ENCODE data around the gene KIF2C. TPM values are rescaled to one million over a fixed set of nuclear protein-coding genes. Genes with fewer than 3 reads are reported as not detected.

KIF2C gene
- polyA plus RNA-seq, 1 experiment = 14.3 TPM

- Histone ChIP-seq H3K9me3 (ENCODE audit: control insufficient read depth, insufficient read depth, low read length) (no peaks in the 10 kb centered on the region; the same call in 1 of the 2 replicates), H3K27me3 (ENCODE audit: control insufficient read depth, insufficient read depth, low read length) (no peaks in the 10 kb centered on the region), H3K27ac (ENCODE audit: low read depth, low read length) (peak within 1 kb of the TSS; percentile 100), H3K4me3 (ENCODE audit: low read depth, low read length) (peak within 1 kb of the TSS; percentile 63)
- ChIA-PET POLR2A (interaction anchor here (0.6 to 4.1 kb wide), 3 partner anchors 13 to 699 kb away, joined by 3 to 103 read pairs (median 7); no protein-coding TSS in a partner anchor), CTCF (interaction anchor here (1.3 kb wide), 1 partner anchor 13 kb away, joined by 4 read pairs; no protein-coding TSS in a partner anchor)
- no peak for TF ChIP-seq CTCF (IDR thresholded peaks at IDR 0.05; ENCODE audit: low read depth, low read length)
- DNase-seq (ENCODE audit: low read depth, low spot score) = no peak
Observed at GRCh38 chr1:44806704-44807363, 67.2 kb downstream of the KIF2C start, which contains the start of gene DYNLT4. DYNLT4 (minus strand) TSS chr1:44807351; CDS start chr1:44806668, 683 bp downstream.

- DNase-seq (ENCODE audit: low read depth, low spot score) = peak; percentile 98
Observed at GRCh38 chr1:44807364-44808062, 67.9 kb downstream of the KIF2C start.

GRCh38 chr1:44808063-44808937 is 68.7 kb downstream of the KIF2C start, which contains the start of gene BTBD19:
BTBD19 (plus strand) TSS chr1:44808523; CDS start chr1:44808821, 298 bp downstream.
- ChIA-PET CTCF (interaction anchor here (0.6 to 2.2 kb wide), 7 partner anchors 8 to 77 kb away, joined by 3 to 20 read pairs (median 5); partner anchors contain the start of genes PLK3 and RNU5D-1), POLR2A (interaction anchor here (0.5 to 4.1 kb wide), 12 partner anchors 8 to 1962 kb away, joined by 3 to 103 read pairs (median 4); partner anchors contain the start of genes HECTD3, PLK3, PRDX1 and PTCH2)
- no peaks in the 10 kb centered on the region for H3K27me3 ChIP-seq (ENCODE audit: control insufficient read depth, insufficient read depth, low read length)
- no peak for TF ChIP-seq CTCF (IDR thresholded peaks at IDR 0.05; ENCODE audit: low read depth, low read length)
- H3K4me3 ChIP-seq (ENCODE audit: low read depth, low read length) = peak within 1 kb of the TSS; percentile 63
- peak within 1 kb of the TSS; percentile 100 for H3K27ac ChIP-seq (ENCODE audit: low read depth, low read length)
- no peaks in the 10 kb centered on the region; the same call in 1 of the 2 replicates for H3K9me3 ChIP-seq (ENCODE audit: control insufficient read depth, insufficient read depth, low read length)
- peak; percentile 80 for DNase-seq (ENCODE audit: low read depth, low spot score)

More at GRCh38 chr1:44807364-44808062, 67.9 kb downstream of the KIF2C start:
- POLR2A ChIA-PET = interaction anchor here (0.6 to 4.1 kb wide), 11 partner anchors 7 to 1961 kb away, joined by 3 to 103 read pairs (median 3); partner anchors contain the start of genes HECTD3, PLK3, PRDX1 and PTCH2
- TF ChIP-seq CTCF (IDR thresholded peaks at IDR 0.05; ENCODE audit: low read depth, low read length) = no peak
- no peaks in the 10 kb centered on the region for H3K27me3 ChIP-seq (ENCODE audit: control insufficient read depth, insufficient read depth, low read length)
- no peaks in the 10 kb centered on the region; the same call in 1 of the 2 replicates for H3K9me3 ChIP-seq (ENCODE audit: control insufficient read depth, insufficient read depth, low read length)
- peak overlapping the region; percentile 100 for H3K27ac ChIP-seq (ENCODE audit: low read depth, low read length)
- H3K4me3 ChIP-seq (ENCODE audit: low read depth, low read length) = peak overlapping the region; percentile 63
- CTCF ChIA-PET = interaction anchor here (1.2 to 1.6 kb wide), 4 partner anchors 9 to 76 kb away, joined by 4 to 8 read pairs (median 4); partner anchors contain the start of gene RNU5D-1

- no peak for DNase-seq (ENCODE audit: low read depth, low spot score)
- TF ChIP-seq CTCF (IDR thresholded peaks at IDR 0.05; ENCODE audit: low read depth, low read length) = 0 out of 2 replicates have a peak, but pooled peaks have one; percentile 16
- H3K4me3 ChIP-seq (ENCODE audit: low read depth, low read length) = peak overlapping the region; percentile 63
- H3K27me3 ChIP-seq (ENCODE audit: control insufficient read depth, insufficient read depth, low read length) = no peaks in the 10 kb centered on the region
- peak overlapping the region; percentile 100 for H3K27ac ChIP-seq (ENCODE audit: low read depth, low read length)
- CTCF ChIA-PET = interaction anchor here (0.8 to 2.2 kb wide), 7 partner anchors 9 to 78 kb away, joined by 3 to 20 read pairs (median 5); partner anchors contain the start of genes PLK3 and RNU5D-1
- no peaks in the 10 kb centered on the region; the same call in 1 of the 2 replicates for H3K9me3 ChIP-seq (ENCODE audit: control insufficient read depth, insufficient read depth, low read length)
- POLR2A ChIA-PET = interaction anchor here (0.5 to 4.1 kb wide), 7 partner anchors 9 to 712 kb away, joined by 3 to 103 read pairs (median 5); partner anchors contain the start of genes PLK3, PRDX1 and RPS8
Observed at GRCh38 chr1:44808938-44809917, 69.6 kb downstream of the KIF2C start.

All from AG04450 (cell line).